Measurements from ENCODE around the gene SH3BP1.

DNA sequence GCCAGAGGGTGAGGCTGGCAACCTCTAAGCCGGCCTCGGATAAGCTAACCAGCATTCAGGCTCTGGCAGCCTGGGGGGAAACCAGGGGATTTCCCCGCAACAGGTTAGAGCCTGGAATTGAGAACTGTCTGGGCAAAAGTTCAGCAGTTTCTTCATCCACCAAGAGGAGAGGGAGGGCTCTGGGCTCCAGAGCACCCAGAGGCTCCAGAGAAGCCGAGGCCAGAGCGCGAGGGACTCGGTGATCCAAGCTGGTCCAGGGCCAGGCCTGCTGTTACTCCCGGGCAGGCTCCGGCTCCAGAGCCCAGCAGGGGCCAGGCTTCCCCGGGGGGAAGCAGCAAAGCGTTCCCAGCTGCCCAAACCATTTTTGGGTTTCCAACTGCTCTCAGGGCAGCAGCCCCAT is 13.3 kb upstream of the SH3BP1 start:
- TF ChIP-seq, protein P1, sequence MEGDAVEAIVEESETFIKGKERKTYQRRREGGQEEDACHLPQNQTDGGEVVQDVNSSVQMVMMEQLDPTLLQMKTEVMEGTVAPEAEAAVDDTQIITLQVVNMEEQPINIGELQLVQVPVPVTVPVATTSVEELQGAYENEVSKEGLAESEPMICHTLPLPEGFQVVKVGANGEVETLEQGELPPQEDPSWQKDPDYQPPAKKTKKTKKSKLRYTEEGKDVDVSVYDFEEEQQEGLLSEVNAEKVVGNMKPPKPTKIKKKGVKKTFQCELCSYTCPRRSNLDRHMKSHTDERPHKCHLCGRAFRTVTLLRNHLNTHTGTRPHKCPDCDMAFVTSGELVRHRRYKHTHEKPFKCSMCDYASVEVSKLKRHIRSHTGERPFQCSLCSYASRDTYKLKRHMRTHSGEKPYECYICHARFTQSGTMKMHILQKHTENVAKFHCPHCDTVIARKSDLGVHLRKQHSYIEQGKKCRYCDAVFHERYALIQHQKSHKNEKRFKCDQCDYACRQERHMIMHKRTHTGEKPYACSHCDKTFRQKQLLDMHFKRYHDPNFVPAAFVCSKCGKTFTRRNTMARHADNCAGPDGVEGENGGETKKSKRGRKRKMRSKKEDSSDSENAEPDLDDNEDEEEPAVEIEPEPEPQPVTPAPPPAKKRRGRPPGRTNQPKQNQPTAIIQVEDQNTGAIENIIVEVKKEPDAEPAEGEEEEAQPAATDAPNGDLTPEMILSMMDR (IDR thresholded peaks at IDR 0.05): no peak
- no peak for TF ChIP-seq EZH2 (IDR thresholded peaks at IDR 0.05)
